HCT116 (cell line): Measurements from ENCODE around the gene PRR5L.

Source experiments
- CEBPB ChIP-seq: IDR thresholded peaks from 2 replicates; pipeline ENCODE4 v1.6.1; 2012; ENCODE audit warnings: low read depth
- CTCF ChIP-seq, 3 experiments: fragments of 200-600 bp in 1 of 3; sonication (generic) in 1 of 3; IDR thresholded peaks in 2 of 3; conservative IDR thresholded peaks in 1 of 3; 2 replicates each; pipeline ENCODE4 v1.5.1; 2012 to 2017; ENCODE audit warnings: low read depth in 2 of 3, low read length in 2 of 3, antibody characterized with exemption in 1 of 3, borderline replicate concordance in 1 of 3, control low read depth in 1 of 3, mild to moderate bottlenecking in 1 of 3, mixed read lengths in 1 of 3, mixed run types in 1 of 3, moderate library complexity in 1 of 3; ENCODE audit not compliant: insufficient read depth in 1 of 3
- ELF1 ChIP-seq: IDR thresholded peaks from 2 replicates; pipeline ENCODE4 v1.6.1; 2012; ENCODE audit warnings: low read depth, borderline replicate concordance
- EZH2 ChIP-seq: fragments of 200-600 bp; sonication (generic); IDR thresholded peaks from 2 replicates; pipeline ENCODE4 v1.6.1; 2017; ENCODE audit warnings: antibody characterized with exemption, mixed run types
- JUND ChIP-seq: IDR thresholded peaks from 2 replicates; pipeline ENCODE4 v1.6.1; 2012
- POLR2A ChIP-seq: IDR thresholded peaks from 2 replicates; pipeline ENCODE4 v1.7.0; 2011; ENCODE audit warnings: borderline replicate concordance; ENCODE audit not compliant: insufficient read depth, insufficient read length; ENCODE audit errors: extremely low read depth
- POLR2AphosphoS5 ChIP-seq: IDR thresholded peaks from 2 replicates; pipeline ENCODE4 v1.6.1; 2011; ENCODE audit warnings: mild to moderate bottlenecking, low read depth, low read length, moderate library complexity
- RAD21 ChIP-seq: IDR thresholded peaks from 2 replicates; pipeline ENCODE4 v1.6.1; 2012; ENCODE audit warnings: low read depth, mild to moderate bottlenecking
- REST ChIP-seq: IDR thresholded peaks from 2 replicates; pipeline ENCODE4 v1.6.1; 2012; ENCODE audit warnings: low read depth
- SIN3A ChIP-seq: IDR thresholded peaks from 2 replicates; pipeline ENCODE4 v1.6.1; 2012; ENCODE audit warnings: low read depth
- ZNF274 ChIP-seq: fragments of 200-500 bp; sonication (Bioruptor generic); IDR thresholded peaks from 2 replicates; pipeline ENCODE4 v1.6.1; 2014; ENCODE audit warnings: mild to moderate bottlenecking, low read depth, low read length, inconsistent platforms
- TF ChIP-seq, protein P1 (sequence below): IDR thresholded peaks from 2 replicates; pipeline ENCODE4 v1.6.1; 2012

DNA sequence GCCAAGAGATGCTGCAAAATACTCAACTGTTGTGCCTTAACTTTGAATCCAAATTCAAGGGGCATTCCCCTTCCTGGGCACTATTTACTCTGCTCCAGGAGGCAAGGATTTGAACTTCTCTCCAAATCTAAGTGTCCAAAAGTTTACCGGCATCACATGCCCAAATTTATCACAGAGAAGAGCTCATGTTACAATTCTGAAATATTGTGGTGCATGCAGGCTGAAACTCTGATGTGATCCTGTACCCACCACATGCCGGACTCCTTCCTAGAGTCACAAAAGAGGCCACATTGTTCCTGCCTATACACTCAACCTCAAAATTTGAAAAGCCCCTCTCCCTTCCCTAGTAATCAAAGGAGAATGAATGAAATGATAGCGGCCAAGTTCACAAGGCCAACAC, 212.7 kb downstream of the PRR5L start:
- TF ChIP-seq CTCF (IDR thresholded peaks at IDR 0.05 in 2 of 3, conservative IDR thresholded peaks at IDR 0.05 in 1 of 3; ENCODE audit: borderline replicate concordance in 1 of 3, insufficient read depth in 1 of 3, low read depth in 2 of 3, low read length in 2 of 3) (no peak), RAD21 (no peak), POLR2AphosphoS5 (no peak), POLR2A (no peak), CEBPB (no peak), ELF1 (no peak), ZNF274 (no peak), REST (no peak), EZH2 (no peak), JUND (no peak), SIN3A (no peak)
- TF ChIP-seq, protein P1, sequence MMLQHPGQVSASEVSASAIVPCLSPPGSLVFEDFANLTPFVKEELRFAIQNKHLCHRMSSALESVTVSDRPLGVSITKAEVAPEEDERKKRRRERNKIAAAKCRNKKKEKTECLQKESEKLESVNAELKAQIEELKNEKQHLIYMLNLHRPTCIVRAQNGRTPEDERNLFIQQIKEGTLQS: no peak
